Neural cell (in vitro differentiated cells): ENCODE measurements around the gene LHX4. TPM values are rescaled to one million over a fixed set of nuclear protein-coding genes. Genes with fewer than 3 reads are reported as not detected.

Experiments
- H2AFZ ChIP-seq: fragments of 200-600, 300-800 bp; sonication (generic), shearing (Covaris generic); 2 replicates; pipeline ENCODE4 v1.6.0; 2014; ENCODE audit warnings: low read depth, mild to moderate bottlenecking, antibody characterized with exemption, low read length, moderate library complexity
- H3F3A ChIP-seq: fragments of 200-600 bp; shearing (Covaris generic); 2 replicates; pipeline ENCODE4 v1.6.1; 2016; ENCODE audit warnings: mild to moderate bottlenecking, moderate library complexity, mixed read lengths, antibody characterized with exemption, low read length; ENCODE audit not compliant: insufficient read depth, poor library complexity, severe bottlenecking
- H3K27ac ChIP-seq: fragments of 200-600, 300-800 bp; sonication (generic), shearing (Covaris generic); 2 replicates; pipeline ENCODE4 v1.5.1; 2014; ENCODE audit warnings: mild to moderate bottlenecking, low read length, moderate library complexity
- H3K27me3 ChIP-seq: fragments of 300-800, 200-600 bp; sonication (generic), shearing (Covaris generic); 2 replicates; pipeline ENCODE4 v1.6.0; 2014; ENCODE audit warnings: mild to moderate bottlenecking, low read depth, low read length, moderate library complexity; ENCODE audit not compliant: insufficient read depth
- H3K36me3 ChIP-seq: fragments of 300-800, 200-600 bp; sonication (generic), shearing (Covaris generic); 2 replicates; pipeline ENCODE4 v1.5.1; 2014; ENCODE audit warnings: mild to moderate bottlenecking, antibody characterized with exemption, low read length, moderate library complexity; ENCODE audit not compliant: insufficient read depth
- H3K4me2 ChIP-seq: fragments of 300-800, 200-600 bp; sonication (generic), shearing (Covaris generic); 2 replicates; pipeline ENCODE4 v1.6.0; 2014; ENCODE audit warnings: mild to moderate bottlenecking, low read length
- H3K4me3 ChIP-seq: fragments of 300-800, 200-600 bp; sonication (generic), shearing (Covaris generic); 2 replicates; pipeline ENCODE4 v1.5.1; 2014; ENCODE audit warnings: mild to moderate bottlenecking, low read length, moderate library complexity
- H3K79me2 ChIP-seq: fragments of 200-600 bp; shearing (Covaris generic); replicated peaks from 2 replicates; pipeline ENCODE4 v1.6.0; 2014; ENCODE audit warnings: mild to moderate bottlenecking, low read length, moderate library complexity; ENCODE audit not compliant: insufficient read depth
- H3K9ac ChIP-seq: fragments of 300-800, 200-600 bp; sonication (generic), shearing (Covaris generic); 2 replicates; pipeline ENCODE4 v1.6.1; 2016; ENCODE audit warnings: mild to moderate bottlenecking, low read length, mixed read lengths
- H3K9me2 ChIP-seq: fragments of 200-600 bp; shearing (Covaris generic); 2 replicates; pipeline ENCODE4 v1.6.1; 2016; ENCODE audit warnings: mild to moderate bottlenecking, low read length, mixed read lengths; ENCODE audit not compliant: insufficient read depth
- H3K9me3 ChIP-seq: fragments of 200-600, 300-800 bp; sonication (generic), shearing (Covaris generic); 2 replicates; pipeline ENCODE4 v1.6.1; 2016; ENCODE audit warnings: mild to moderate bottlenecking, mixed run types, low read length, moderate library complexity, mixed read lengths
- H4K20me1 ChIP-seq: fragments of 200-600 bp; shearing (Covaris generic); 2 replicates; pipeline ENCODE4 v1.6.1; 2016; ENCODE audit warnings: mild to moderate bottlenecking, mixed run types; ENCODE audit not compliant: insufficient read depth
- CTCF ChIP-seq: fragments of 450-650 bp; IDR thresholded peaks from 2 replicates; pipeline ENCODE4 v1.5.1; 2014; ENCODE audit warnings: antibody characterized with exemption, mild to moderate bottlenecking, moderate library complexity; ENCODE audit not compliant: poor library complexity, severe bottlenecking
- EP300 ChIP-seq: fragments of 450-650 bp; conservative IDR thresholded peaks from 2 replicates; pipeline ENCODE4 v1.6.1; 2014; ENCODE audit warnings: antibody characterized with exemption, mild to moderate bottlenecking, moderate library complexity; ENCODE audit not compliant: poor library complexity, severe bottlenecking
- EZH2 ChIP-seq: fragments of 200-600, 300-800 bp; shearing (Covaris generic), sonication (generic); IDR thresholded peaks from 2 replicates; pipeline ENCODE4 v1.6.1; 2014; ENCODE audit warnings: antibody characterized with exemption, low read length, borderline replicate concordance, mild to moderate bottlenecking; ENCODE audit not compliant: insufficient read depth, poor library complexity, severe bottlenecking
- MXI1 ChIP-seq: fragments of 450-650 bp; conservative IDR thresholded peaks from 2 replicates; pipeline ENCODE4 v1.6.1; 2014; ENCODE audit warnings: antibody characterized with exemption, mild to moderate bottlenecking; ENCODE audit not compliant: poor library complexity, severe bottlenecking
- POLR2AphosphoS5 ChIP-seq: IDR thresholded peaks from 2 replicates; pipeline ENCODE4 v1.6.1; 2012
- RAD21 ChIP-seq: fragments of 450-650 bp; conservative IDR thresholded peaks from 2 replicates; pipeline ENCODE4 v1.6.1; 2014; ENCODE audit warnings: antibody characterized with exemption, mild to moderate bottlenecking, moderate library complexity
- SMC3 ChIP-seq: fragments of 450-650 bp; conservative IDR thresholded peaks from 2 replicates; pipeline ENCODE4 v1.6.1; 2014; ENCODE audit warnings: antibody characterized with exemption, mild to moderate bottlenecking, moderate library complexity; ENCODE audit not compliant: poor library complexity
- TAF1 ChIP-seq: IDR thresholded peaks from 2 replicates; pipeline ENCODE4 v1.6.1; 2012; ENCODE audit warnings: low read depth
- polyA plus RNA-seq: library from polyadenylated mRNA; depleted of rRNA; stranded (reverse); fragments of >200 nt; gene quantifications from 2 replicates; pipeline ENCODE4 v1.2.3, GENCODE V29; 2014
- TF ChIP-seq, protein P1 (sequence below): IDR thresholded peaks from 2 replicates; pipeline ENCODE4 v1.6.1; 2012; ENCODE audit warnings: borderline replicate concordance

LHX4 gene
- polyA plus RNA-seq, 1 donor from 2014 or later: not detected

DNA sequence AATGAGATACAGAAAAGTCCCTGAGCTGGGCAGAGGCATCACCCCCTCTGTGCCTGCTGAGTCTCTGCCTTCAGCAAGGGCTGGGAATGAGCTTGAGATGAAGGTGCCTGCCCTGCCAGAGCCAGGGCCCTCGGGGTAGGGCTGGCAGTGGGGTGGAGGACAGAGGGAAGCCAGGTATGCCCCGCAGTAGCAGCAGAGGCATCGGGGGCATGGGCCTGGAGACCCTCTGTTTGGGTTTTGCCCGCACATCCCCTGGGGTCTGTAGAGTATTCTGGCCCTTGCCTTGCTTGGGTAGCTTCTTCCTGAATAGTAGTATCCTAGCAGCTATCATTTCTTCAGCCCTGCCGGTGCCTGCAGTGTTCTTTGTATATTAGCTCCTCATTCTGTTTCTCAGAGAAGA, 42.4 kb upstream of the LHX4 start:
- Histone ChIP-seq H3K36me3 (peaks cover 13% of the 10 kb centered on the region), H3K27me3 (no peaks in the 10 kb centered on the region), H3K9me2 (no peaks in the 10 kb centered on the region), H3K27ac (no peak overlapping the region), H3K79me2 (no peaks in the 10 kb centered on the region), H2AFZ (no peak overlapping the region), H3K4me3 (no peak overlapping the region), H3K9me3 (no peaks in the 10 kb centered on the region), H4K20me1 (no peaks in the 10 kb centered on the region), H3K9ac (no peak overlapping the region), H3K4me2 (no peak overlapping the region), H3F3A (no peaks in the 10 kb centered on the region)
- TF ChIP-seq RAD21 (no peak), TAF1 (no peak), EZH2 (no peak), EP300 (no peak), POLR2AphosphoS5 (no peak), SMC3 (no peak), CTCF (no peak), MXI1 (no peak)
- TF ChIP-seq, protein P1, sequence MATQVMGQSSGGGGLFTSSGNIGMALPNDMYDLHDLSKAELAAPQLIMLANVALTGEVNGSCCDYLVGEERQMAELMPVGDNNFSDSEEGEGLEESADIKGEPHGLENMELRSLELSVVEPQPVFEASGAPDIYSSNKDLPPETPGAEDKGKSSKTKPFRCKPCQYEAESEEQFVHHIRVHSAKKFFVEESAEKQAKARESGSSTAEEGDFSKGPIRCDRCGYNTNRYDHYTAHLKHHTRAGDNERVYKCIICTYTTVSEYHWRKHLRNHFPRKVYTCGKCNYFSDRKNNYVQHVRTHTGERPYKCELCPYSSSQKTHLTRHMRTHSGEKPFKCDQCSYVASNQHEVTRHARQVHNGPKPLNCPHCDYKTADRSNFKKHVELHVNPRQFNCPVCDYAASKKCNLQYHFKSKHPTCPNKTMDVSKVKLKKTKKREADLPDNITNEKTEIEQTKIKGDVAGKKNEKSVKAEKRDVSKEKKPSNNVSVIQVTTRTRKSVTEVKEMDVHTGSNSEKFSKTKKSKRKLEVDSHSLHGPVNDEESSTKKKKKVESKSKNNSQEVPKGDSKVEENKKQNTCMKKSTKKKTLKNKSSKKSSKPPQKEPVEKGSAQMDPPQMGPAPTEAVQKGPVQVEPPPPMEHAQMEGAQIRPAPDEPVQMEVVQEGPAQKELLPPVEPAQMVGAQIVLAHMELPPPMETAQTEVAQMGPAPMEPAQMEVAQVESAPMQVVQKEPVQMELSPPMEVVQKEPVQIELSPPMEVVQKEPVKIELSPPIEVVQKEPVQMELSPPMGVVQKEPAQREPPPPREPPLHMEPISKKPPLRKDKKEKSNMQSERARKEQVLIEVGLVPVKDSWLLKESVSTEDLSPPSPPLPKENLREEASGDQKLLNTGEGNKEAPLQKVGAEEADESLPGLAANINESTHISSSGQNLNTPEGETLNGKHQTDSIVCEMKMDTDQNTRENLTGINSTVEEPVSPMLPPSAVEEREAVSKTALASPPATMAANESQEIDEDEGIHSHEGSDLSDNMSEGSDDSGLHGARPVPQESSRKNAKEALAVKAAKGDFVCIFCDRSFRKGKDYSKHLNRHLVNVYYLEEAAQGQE: no peak

GRCh38 chr1:180188091-180188506, 42.0 kb upstream of the LHX4 start:
- Histone ChIP-seq H3K27me3 (no peaks in the 10 kb centered on the region), H2AFZ (no peak overlapping the region), H3K79me2 (no peaks in the 10 kb centered on the region), H3K9ac (no peak overlapping the region), H3K4me3 (no peak overlapping the region), H4K20me1 (no peaks in the 10 kb centered on the region), H3K27ac (no peak overlapping the region), H3K4me2 (no peak overlapping the region), H3F3A (no peaks in the 10 kb centered on the region), H3K36me3 (peaks cover 13% of the 10 kb centered on the region), H3K9me3 (no peaks in the 10 kb centered on the region), H3K9me2 (no peaks in the 10 kb centered on the region)
- no peak for TF ChIP-seq EP300
- TF ChIP-seq CTCF: peak; percentile 75
- no peak for TF ChIP-seq TAF1
- no peak for TF ChIP-seq EZH2
- TF ChIP-seq RAD21: peak; percentile 77
- TF ChIP-seq SMC3: peak; percentile 81
